GM18505 (cell line): Measurements from ENCODE around the gene MIAT.
A peak's percentile ranks its signal among the peaks of the same experiment; 100 is the strongest.

Experiments used
- ATAC-seq: cut with Tn5 transposase; IDR thresholded peaks from one replicate; pipeline ENCODE4 v1.9.1; 2021; ENCODE audit not compliant: unreplicated experiment
- POLR2A ChIP-seq: IDR thresholded peaks from 4 replicates; pipeline ENCODE4 v1.6.1; 2011; ENCODE audit warnings: borderline replicate concordance; ENCODE audit not compliant: insufficient read depth, insufficient read length; ENCODE audit errors: extremely low read depth

MIAT gene

DNA sequence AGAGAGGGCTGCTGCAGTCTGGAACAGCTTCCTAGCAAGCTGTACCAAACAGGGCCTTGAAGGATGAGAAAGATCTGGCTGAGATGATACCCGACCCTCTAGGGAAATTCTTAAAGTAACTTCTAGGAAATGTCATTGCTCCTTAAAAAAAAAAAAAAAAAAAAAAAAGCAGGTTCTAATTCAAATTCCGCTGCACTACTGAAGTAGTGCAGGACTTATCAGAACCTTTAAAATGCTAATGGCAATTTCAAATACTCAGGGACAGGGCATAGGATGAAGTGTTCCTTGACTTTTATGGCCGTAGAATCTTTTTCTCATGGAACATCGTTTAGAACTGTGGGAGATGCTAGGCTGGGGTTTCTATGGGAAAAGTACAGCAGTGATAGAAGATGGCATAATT lies 13.1 kb downstream of the MIAT start:
- no peak for ATAC-seq
- TF ChIP-seq POLR2A: no peak

- no peak for ATAC-seq
- TF ChIP-seq POLR2A: peak; percentile 61
These were observed 14.1 kb downstream of the MIAT start for GRCh38 chr22:26671317-26672059.

DNA sequence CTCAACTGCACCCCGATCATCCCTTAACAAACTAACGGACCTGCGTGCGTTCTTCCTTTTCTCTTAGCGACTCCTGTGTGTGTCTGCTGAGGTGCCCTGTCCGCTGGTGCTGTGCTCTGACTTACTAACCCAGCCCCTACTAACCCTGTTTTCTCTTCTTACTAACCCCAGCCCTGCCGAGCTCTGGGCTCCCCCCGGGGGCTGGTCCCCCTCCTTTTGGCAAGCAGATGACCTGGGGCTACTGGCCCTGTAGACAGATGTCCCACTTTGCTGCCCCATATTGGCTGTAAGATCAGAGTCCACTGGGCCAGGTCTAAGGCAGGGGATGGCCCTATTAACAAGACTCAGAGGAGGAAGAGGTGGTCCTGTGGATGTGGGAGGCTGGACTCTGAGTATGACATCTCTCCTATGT lies 14.7 kb downstream of the MIAT start:
- no peak for TF ChIP-seq POLR2A
- ATAC-seq: peak; percentile 7

- TF ChIP-seq POLR2A: peak; percentile 82
- peak; percentile 50 for ATAC-seq
These were observed 15.4 kb downstream of the MIAT start for GRCh38 chr22:26672590-26673468.

- TF ChIP-seq POLR2A: no peak
- no peak for ATAC-seq
These were observed 16.1 kb downstream of the MIAT start for GRCh38 chr22:26673486-26673885.

DNA sequence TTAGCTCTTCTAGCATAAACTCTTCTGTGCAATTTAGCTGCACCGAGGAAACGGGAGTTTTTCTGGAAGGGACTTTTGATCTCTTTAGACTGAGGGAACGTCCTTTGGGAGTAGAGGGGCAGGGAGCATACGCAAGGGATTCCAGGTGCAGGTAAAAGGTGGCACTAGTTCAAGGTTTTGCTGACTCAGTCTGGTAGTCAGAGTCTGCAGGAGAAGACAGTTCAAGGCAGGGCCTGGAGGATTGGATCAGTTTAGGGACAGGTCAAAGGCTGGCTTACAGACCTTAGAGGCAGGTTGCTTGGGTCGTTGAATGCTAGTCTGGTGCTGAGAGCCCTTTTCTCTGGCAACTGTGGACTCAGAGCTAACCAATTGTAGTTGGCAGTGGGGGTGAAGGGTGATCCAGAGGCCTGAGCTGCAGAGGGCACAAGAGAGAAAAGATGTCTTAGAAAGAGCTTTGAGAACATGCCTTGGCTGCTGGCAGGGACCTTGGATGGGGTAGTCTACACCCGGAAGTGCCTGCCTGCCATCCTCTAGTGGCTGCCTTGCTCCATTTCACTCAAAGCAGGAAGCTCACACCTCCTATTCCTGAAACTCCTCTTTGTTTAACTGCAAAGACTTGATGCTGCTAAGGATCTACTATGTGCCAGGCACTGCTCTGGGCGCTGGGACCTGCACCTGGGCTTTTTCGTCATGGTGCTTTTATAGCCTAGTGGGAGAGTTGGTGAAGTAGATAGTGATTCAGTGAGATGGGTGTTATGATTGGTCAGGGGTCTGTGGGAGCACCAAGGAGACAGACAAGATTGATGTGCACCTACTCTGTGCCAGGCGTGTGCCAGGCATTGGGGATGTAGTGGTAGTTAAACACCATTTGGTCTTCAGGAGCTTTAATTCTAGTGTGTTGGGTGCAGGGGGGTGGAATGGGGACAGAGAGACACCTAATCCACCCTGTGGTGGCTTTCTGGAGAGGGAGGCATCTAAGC lies 17.1 kb downstream of the MIAT start:
- ATAC-seq: no peak
- no peak for TF ChIP-seq POLR2A

DNA sequence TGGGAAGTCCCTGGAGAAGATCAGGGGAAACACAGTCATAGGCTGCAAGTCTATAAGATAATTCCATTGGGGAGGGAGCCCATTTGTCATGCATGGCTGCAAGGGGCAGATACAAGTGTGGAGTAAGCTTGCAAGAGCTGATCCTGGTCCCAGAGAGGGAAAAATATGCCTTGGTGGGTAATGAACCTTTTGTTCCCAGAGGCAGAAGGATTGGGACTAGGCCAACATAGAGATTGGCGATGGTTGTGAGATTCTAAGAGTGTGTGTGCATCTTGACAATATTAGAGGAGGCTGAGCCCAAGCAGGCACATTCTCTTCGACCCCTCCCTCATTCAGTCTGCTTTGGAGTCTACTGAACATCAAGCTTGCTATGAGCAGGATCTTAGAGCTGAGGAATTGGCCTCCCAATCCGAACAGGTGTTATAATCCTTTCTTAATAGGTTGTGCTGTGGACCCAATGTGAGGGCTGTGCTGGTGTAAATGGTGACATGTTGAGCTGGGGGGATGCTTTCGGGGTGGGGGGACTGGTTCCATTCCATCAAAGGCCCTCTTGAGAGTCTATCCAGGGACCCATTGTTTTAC lies 18.4 kb downstream of the MIAT start:
- TF ChIP-seq POLR2A: no peak
- no peak for ATAC-seq

GRCh38 chr22:26677217-26677616 lies 19.8 kb downstream of the MIAT start:
- TF ChIP-seq POLR2A: no peak
- no peak for ATAC-seq

DNA sequence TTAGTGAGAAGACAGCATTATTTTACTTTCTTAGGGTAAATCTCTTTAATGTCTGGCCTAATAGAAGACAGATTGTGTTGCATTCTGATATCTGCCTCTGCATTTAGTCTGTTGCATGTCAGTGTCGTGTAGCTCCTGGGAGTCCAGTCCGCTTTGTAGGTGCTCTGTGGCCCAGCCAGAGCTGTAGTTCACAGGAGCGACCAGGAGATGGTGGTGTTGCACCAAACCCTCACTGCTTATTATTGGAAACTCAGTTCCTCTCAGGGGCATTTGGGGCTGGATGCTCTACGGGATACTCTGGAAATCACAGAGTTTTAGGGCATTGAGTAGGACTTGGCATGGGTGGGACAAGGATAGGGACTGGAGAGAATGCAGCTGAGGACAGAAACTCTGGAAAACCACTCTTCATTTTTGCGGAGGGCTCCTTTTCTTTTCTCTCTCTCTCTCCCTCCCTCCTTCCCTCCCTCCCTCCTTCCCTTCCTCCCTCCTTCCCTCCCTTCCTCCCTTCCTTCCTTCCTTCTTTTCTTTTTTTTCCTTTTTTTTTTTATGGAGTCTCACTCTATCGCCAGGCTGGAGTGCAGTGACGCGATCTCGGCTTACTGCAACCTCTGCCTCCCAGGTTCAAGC lies 21.7 kb downstream of the MIAT start:
- ATAC-seq: no peak
- no peak for TF ChIP-seq POLR2A

- no peak for ATAC-seq
- no peak for TF ChIP-seq POLR2A
These were observed 23.1 kb downstream of the MIAT start for GRCh38 chr22:26680485-26680884.

DNA sequence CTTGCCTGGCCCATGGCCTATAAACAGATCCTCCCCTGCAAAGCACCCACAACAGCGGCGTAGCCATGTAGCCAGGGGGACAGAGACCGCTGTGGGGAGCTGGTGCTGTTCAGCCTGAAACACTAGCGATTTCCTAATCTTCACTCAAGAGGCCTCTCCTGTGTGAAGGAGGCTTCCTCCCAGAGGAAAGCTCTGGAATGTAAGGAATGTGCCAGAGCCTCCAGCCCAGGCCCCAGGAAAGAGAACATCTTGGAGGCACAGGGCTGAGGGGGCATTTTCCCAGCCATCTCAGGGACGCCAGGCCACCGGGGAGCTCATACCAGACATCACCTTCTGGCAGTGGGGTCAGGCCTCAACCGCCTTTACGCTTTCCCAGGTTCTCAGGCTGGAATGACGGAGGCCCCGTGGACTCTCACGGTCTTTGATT lies 24.0 kb downstream of the MIAT start:
- TF ChIP-seq POLR2A: no peak
- no peak for ATAC-seq

- no peak for ATAC-seq
- TF ChIP-seq POLR2A: no peak
These were observed 26.8 kb downstream of the MIAT start for GRCh38 chr22:26684168-26684567.
